ENCODE results near the gene CCDC9.
"Not testable (repeated sequence)": the region's sequence is repeated elsewhere in the genome, so short reads cannot be mapped to it uniquely, and the experiment has no call there.

Gene CCDC9

GRCh38 chr19:47232422-47233211, 23.7 kb upstream of the CCDC9 start:
- DNase-seq (ENCODE audit: low spot score) = peak; percentile 79

- DNase-seq (ENCODE audit: low spot score) = no peak
Observed at GRCh38 chr19:47236072-47236675, 20.2 kb upstream of the CCDC9 start.

GRCh38 chr19:47239152-47239551, 17.2 kb upstream of the CCDC9 start:
- no peak for DNase-seq (ENCODE audit: low spot score)

GRCh38 chr19:47239610-47240296, 16.6 kb upstream of the CCDC9 start:
- DNase-seq (ENCODE audit: low spot score) = no peak

GRCh38 chr19:47240556-47240955, 15.8 kb upstream of the CCDC9 start:
- DNase-seq (ENCODE audit: low spot score) = no peak

GRCh38 chr19:47240996-47241918, 15.1 kb upstream of the CCDC9 start:
- DNase-seq (ENCODE audit: low spot score) = peak; percentile 83

- DNase-seq (ENCODE audit: low spot score) = peak; percentile 45
Observed at GRCh38 chr19:47241919-47242577, 14.3 kb upstream of the CCDC9 start.

- no peak for DNase-seq (ENCODE audit: low spot score)
Observed at GRCh38 chr19:47243364-47243775, 13.0 kb upstream of the CCDC9 start.

GRCh38 chr19:47243776-47244547, 12.4 kb upstream of the CCDC9 start:
- DNase-seq (ENCODE audit: low spot score) = peak; percentile 97

- peak; percentile 82 for DNase-seq (ENCODE audit: low spot score)
Observed at GRCh38 chr19:47247308-47247990, 8.9 kb upstream of the CCDC9 start.

- not testable (repeated sequence) for DNase-seq (ENCODE audit: low spot score)
Observed at GRCh38 chr19:47253016-47253415, 3.3 kb upstream of the CCDC9 start.

GRCh38 chr19:47253467-47253881, 2.9 kb upstream of the CCDC9 start:
- no peak for DNase-seq (ENCODE audit: low spot score)

GRCh38 chr19:47253970-47254369, 2.4 kb upstream of the CCDC9 start:
- DNase-seq (ENCODE audit: low spot score) = no peak

GRCh38 chr19:47256693-47257410, 527 bp downstream of the CCDC9 start:
- peak; percentile 98 for DNase-seq (ENCODE audit: low spot score)

GRCh38 chr19:47257411-47258169, 1.3 kb downstream of the CCDC9 start:
- DNase-seq (ENCODE audit: low spot score) = no peak

- DNase-seq (ENCODE audit: low spot score) = no peak
Observed at GRCh38 chr19:47258434-47258833, 2.1 kb downstream of the CCDC9 start.

- DNase-seq (ENCODE audit: low spot score) = no peak
Observed at GRCh38 chr19:47258895-47259555, 2.7 kb downstream of the CCDC9 start.

- DNase-seq (ENCODE audit: low spot score) = no peak
Observed at GRCh38 chr19:47260476-47260875, 4.2 kb downstream of the CCDC9 start.

Data from NAMALWA (cell line).